CD4-positive, alpha-beta T cell (primary cell): Measurements from ENCODE around the gene LIMCH1. TPM values are rescaled to one million over a fixed set of nuclear protein-coding genes. Genes with fewer than 3 reads are reported as not detected.
"Not testable (repeated sequence)": the region's sequence is repeated elsewhere in the genome, so short reads cannot be mapped to it uniquely, and the experiment has no call there.

ENCODE experiments used
- ATAC-seq: fragments of 200-7000 bp; cut with Tn5 transposase; one replicate; pipeline ENCODE4 v1.10.0; 2022; ENCODE audit warnings: mild to moderate bottlenecking; ENCODE audit not compliant: poor library complexity
- CTCF ChIA-PET: fragments of 350-600 bp; sonication (Branson Sonifier 250); formaldehyde crosslinking; loops from one replicate; lab custom pipeline; 2021; ENCODE audit warnings: antibody characterized with exemption, inconsistent platforms; lab: Charles Lee
- POLR2A ChIA-PET: fragments of 350-600 bp; sonication (Branson Sonifier 250); formaldehyde crosslinking; loops from one replicate; lab custom pipeline; 2021; ENCODE audit warnings: antibody characterized with exemption, inconsistent platforms; lab: Charles Lee
- DNase-seq, 14 experiments: peaks; one replicate each; pipeline ENCODE4 v3.0.0-alpha.2; 2013 to 2020; ENCODE audit warnings: mixed read lengths in 2 of 14
- H3K27ac ChIP-seq, 2 donors: one replicate each; pipeline versions ENCODE4 v1.5.1 to v1.7.0; 2013; ENCODE audit warnings: low read length in 2 of 2, low read depth in 1 of 2, mild to moderate bottlenecking in 1 of 2
- H3K27me3 ChIP-seq, 2 experiments: 1 replicate in 1 of 2; 2 replicates in 1 of 2; pipeline versions ENCODE4 v1.6.1 to v1.7.0; 2013; ENCODE audit warnings: low read length in 2 of 2, control low read depth in 1 of 2, mild to moderate bottlenecking in 1 of 2, moderate library complexity in 1 of 2; ENCODE audit not compliant: insufficient read depth in 2 of 2, control insufficient read depth in 1 of 2
- H3K36me3 ChIP-seq: one replicate; pipeline ENCODE4 v1.6.1; 2013; ENCODE audit warnings: low read length, control low read depth; ENCODE audit not compliant: insufficient read depth
- H3K4me1 ChIP-seq: one replicate; pipeline ENCODE4 v1.6.1; 2013; ENCODE audit warnings: low read length, control low read depth; ENCODE audit not compliant: insufficient read depth
- H3K4me3 ChIP-seq: one replicate; pipeline ENCODE4 v1.5.1; 2013; ENCODE audit warnings: mild to moderate bottlenecking, low read length, moderate library complexity
- H3K9me3 ChIP-seq, 2 experiments: 1 replicate in 1 of 2; 2 replicates in 1 of 2; pipeline versions ENCODE4 v1.6.1 to v1.7.0; 2013; ENCODE audit warnings: low read length in 2 of 2, mild to moderate bottlenecking in 2 of 2, control low read depth in 1 of 2, moderate library complexity in 1 of 2; ENCODE audit not compliant: control insufficient read depth in 1 of 2, insufficient read depth in 1 of 2
- H3K27ac Mint-ChIP-seq: one replicate; pipeline ENCODE4 v1.8.0; 2020; ENCODE audit warnings: mixed read lengths
- H3K27me3 Mint-ChIP-seq: one replicate; pipeline ENCODE4 v1.8.0; 2021; ENCODE audit warnings: mixed read lengths
- H3K36me3 Mint-ChIP-seq: one replicate; pipeline ENCODE4 v1.8.0; 2021; ENCODE audit warnings: low read depth, mixed read lengths
- H3K4me1 Mint-ChIP-seq: one replicate; pipeline ENCODE4 v1.8.0; 2021; ENCODE audit warnings: low read depth, mixed read lengths
- H3K4me3 Mint-ChIP-seq: one replicate; pipeline ENCODE4 v1.8.0; 2020; ENCODE audit warnings: mild to moderate bottlenecking, mixed read lengths
- H3K9me3 Mint-ChIP-seq: one replicate; pipeline ENCODE4 v1.8.0; 2020; ENCODE audit warnings: mixed read lengths
- CTCF ChIP-seq: fragments of 200-600 bp; IDR thresholded peaks from one replicate; pipeline ENCODE4 v1.8.0; 2022; ENCODE audit warnings: antibody characterized with exemption, mild to moderate bottlenecking
- intact Hi-C, 2 experiments: fragments of 100-400 bp; cut with DNase I in 1 of 2; cut with micrococcal nuclease in 1 of 2; formaldehyde crosslinking; loops; one replicate each; pipeline versions ENCODE4 v1.15.1 to v1.9.0; 2023 to 2025; cut with DNase I, micrococcal nuclease
- polyA plus RNA-seq, 2 donors: library from polyadenylated mRNA; unstranded; fragments of 120-200 nt; gene quantifications; one replicate each; pipeline ENCODE4 v1.2.1, GENCODE V29; 2013
- total RNA-seq, 174 experiments: library from RNA in 2 of 174; stranded (reverse) in 2 of 174; gene quantifications; one replicate each; pipeline ENCODE4 v1.2.3 and lab custom pipeline; 2021 to 2026

Gene LIMCH1
- not detected for total RNA-seq
- 0.05 TPM for polyA plus RNA-seq (2013, experiment 1 of 2)
- 2.5 TPM for polyA plus RNA-seq (2013, experiment 2 of 2)
- total RNA-seq (lab: John Stamatoyannopoulos, UW), result 0 to 2.7 (median 0.13) reads per million in 172 experiments

GRCh38 chr4:41538017-41538733 is at the start of gene LIMCH1:
LIMCH1 (plus strand) TSS chr4:41538157; CDS start chr4:41605996, 67,839 bp downstream.
- Histone ChIP-seq H3K27ac (no peak within 1 kb of the TSS), H3K36me3 (no peaks in the 10 kb centered on the region), H3K4me1 (no peaks in the 10 kb centered on the region), H3K27me3 (no peaks in the 10 kb centered on the region), H3K4me3 (no peak within 1 kb of the TSS), H3K9me3 (peaks cover 0 to 3% of the 10 kb centered on the region in 2 experiments)
- no peaks in the 10 kb centered on the region for H3K4me1 Mint-ChIP-seq
- POLR2A ChIA-PET, result no interaction called here
- no peak for TF ChIP-seq CTCF
- no peak for DNase-seq
- H3K27me3 Mint-ChIP-seq, result no peaks in the 10 kb centered on the region
- intact Hi-C loops, result no loop called here
- H3K36me3 Mint-ChIP-seq, result no peaks in the 10 kb centered on the region
- H3K4me3 Mint-ChIP-seq, result no peak within 1 kb of the TSS
- CTCF ChIA-PET, result interaction anchor here (0.8 kb wide), 1 partner anchor 36 kb away, joined by 3 read pairs; no protein-coding TSS in a partner anchor
- H3K9me3 Mint-ChIP-seq, result peaks cover 3% of the 10 kb centered on the region
- ATAC-seq, result no peak
- H3K27ac Mint-ChIP-seq, result no peak within 1 kb of the TSS

- H3K4me1 Mint-ChIP-seq, H3K27ac ChIP-seq, H3K27me3 ChIP-seq, H3K27me3 Mint-ChIP-seq, H3K4me3 ChIP-seq, H3K36me3 Mint-ChIP-seq, H3K36me3 ChIP-seq, DNase-seq, H3K27ac Mint-ChIP-seq, H3K4me3 Mint-ChIP-seq, CTCF ChIA-PET, ATAC-seq, intact Hi-C loops, POLR2A ChIA-PET, H3K9me3 Mint-ChIP-seq, H3K4me1 ChIP-seq: not testable (repeated sequence)
- H3K9me3 ChIP-seq, result peaks cover 0 to 18% of the 10 kb centered on the region in 2 experiments
Observed at GRCh38 chr4:41491081-41491576, 46.8 kb upstream of the LIMCH1 start.

GRCh38 chr4:41496977-41497376 is 41.0 kb upstream of the LIMCH1 start:
- intact Hi-C loops, result no loop called here
- CTCF ChIA-PET, result no interaction called here
- Mint-ChIP-seq H3K27ac (no peak overlapping the region), H3K36me3 (no peaks in the 10 kb centered on the region), H3K4me1 (no peaks in the 10 kb centered on the region), H3K9me3 (peaks cover 2% of the 10 kb centered on the region), H3K4me3 (no peak overlapping the region), H3K27me3 (no peaks in the 10 kb centered on the region)
- H3K4me1 ChIP-seq, result no peaks in the 10 kb centered on the region
- H3K27me3 ChIP-seq, result no peaks in the 10 kb centered on the region
- POLR2A ChIA-PET, result no interaction called here
- DNase-seq (no peak), ATAC-seq (no peak)
- peaks cover 0 to 3% of the 10 kb centered on the region in 2 experiments for H3K9me3 ChIP-seq
- no peak overlapping the region for H3K4me3 ChIP-seq
- no peak overlapping the region for H3K27ac ChIP-seq
- no peak for TF ChIP-seq CTCF
- no peaks in the 10 kb centered on the region for H3K36me3 ChIP-seq
